ENCODE results near the gene UBP1.

GRCh38 chr3:33401781-33402180, 38.4 kb downstream of the UBP1 start:
- TF ChIP-seq ZBTB33 (IDR thresholded peaks at IDR 0.05; ENCODE audit: borderline replicate concordance, low read depth) (no peak), GATA2 (CRISPR knock-in tag; IDR thresholded peaks at IDR 0.05) (no peak), CTCF (IDR thresholded peaks at IDR 0.05) (no peak), SMC3 (IDR thresholded peaks at IDR 0.05; ENCODE audit: low read depth, low read length) (no peak), NFIC (IDR thresholded peaks at IDR 0.05; ENCODE audit: borderline replicate concordance) (no peak), CHD2 (IDR thresholded peaks at IDR 0.05; ENCODE audit: low read length, partially characterized antibody) (no peak), EP300 (IDR thresholded peaks at IDR 0.05; ENCODE audit: borderline replicate concordance in 1 of 2, low read depth in 1 of 2, low read length in 1 of 2) (no peak), ELF1 (IDR thresholded peaks at IDR 0.05) (no peak), NRF1 (IDR thresholded peaks at IDR 0.05; ENCODE audit: low read depth, low read length) (no peak), TAF1 (IDR thresholded peaks at IDR 0.05; ENCODE audit: borderline replicate concordance, low read depth, low read length) (no peak), MAX (IDR thresholded peaks at IDR 0.05; ENCODE audit: low read depth) (no peak)
